ENCODE data around the gene FAF1. TPM values are rescaled to one million over a fixed set of nuclear protein-coding genes. Genes with fewer than 3 reads are reported as not detected.
"Not testable (repeated sequence)": the region's sequence is repeated elsewhere in the genome, so short reads cannot be mapped to it uniquely, and the experiment has no call there.

Gene FAF1
- total and polyA plus RNA-seq, 2 of the 8 experiments (the other 6 are each of a cell fraction or from before 2014, with no cell fraction given), result 10.8 to 65.9 TPM

GRCh38 chr1:50906050-50906449, 54.0 kb downstream of the FAF1 start:
- H4K20me1 ChIP-seq (replicated peaks in 1 of 2; ENCODE audit: control insufficient read depth in 1 of 2, insufficient read depth in 2 of 2, low read length in 2 of 2); H3K79me2 ChIP-seq (ENCODE audit: control insufficient read depth in 1 of 2, insufficient read depth in 2 of 2, low read length in 2 of 2); H3K23ac ChIP-seq (ENCODE audit: insufficient read length); H3K4ac ChIP-seq (replicated peaks; ENCODE audit: insufficient read length, low read depth, low read length); H2BK120ac ChIP-seq (replicated peaks; ENCODE audit: low read depth, low read length); H2AK5ac ChIP-seq (ENCODE audit: low read depth, low read length); H4K8ac ChIP-seq (ENCODE audit: extremely low read depth, insufficient read depth, low read length); H3K27ac ChIP-seq (ENCODE audit: low read depth, low read length); POLR2A ChIA-PET (ENCODE audit: partially characterized antibody); H3K14ac ChIP-seq (ENCODE audit: insufficient read length); H3K4me1 ChIP-seq (replicated peaks in 1 of 4; ENCODE audit: control insufficient read depth in 3 of 4, insufficient read depth in 4 of 4, low read length in 3 of 4); H2AFZ ChIP-seq (ENCODE audit: low read length); H4K5ac ChIP-seq (ENCODE audit: insufficient read length, low read depth, low read length); H3K9me3 ChIP-seq (ENCODE audit: insufficient read depth in 2 of 2, low read depth in 1 of 2, low read length in 1 of 2); H3K27me3 ChIP-seq (replicated peaks in 1 of 4; ENCODE audit: control insufficient read depth in 3 of 4, extremely low read depth in 1 of 4, insufficient read depth in 3 of 4, low read length in 3 of 4); H3K4me3 ChIP-seq (ENCODE audit: extremely low read depth in 1 of 4, insufficient read depth in 2 of 4, low read depth in 3 of 4, low read length in 4 of 4); H3K36me3 ChIP-seq (ENCODE audit: control insufficient read depth in 2 of 4, insufficient read depth in 4 of 4, low read length in 3 of 4); H3K4me2 ChIP-seq (ENCODE audit: insufficient read depth in 1 of 2, low read depth in 2 of 2, low read length in 2 of 2); FAIRE-seq; CTCF ChIA-PET (ENCODE audit: partially characterized antibody); H3K23me2 ChIP-seq (ENCODE audit: low read depth, low read length); H3K56ac ChIP-seq (replicated peaks; ENCODE audit: insufficient read length, low read depth, low read length); H2BK15ac ChIP-seq (ENCODE audit: low read length); DNase-seq (ENCODE audit: low read depth in 1 of 2, low spot score in 2 of 2); H2BK20ac ChIP-seq (ENCODE audit: low read length); H3K79me1 ChIP-seq (ENCODE audit: low read depth, low read length); H3K18ac ChIP-seq (ENCODE audit: extremely low read depth, low read length); H2BK12ac ChIP-seq (ENCODE audit: low read depth, low read length); H3K9ac ChIP-seq (replicated peaks in 1 of 4; ENCODE audit: extremely low read depth in 1 of 4, low read depth in 3 of 4, low read length in 3 of 4); H4K91ac ChIP-seq (replicated peaks; ENCODE audit: insufficient read length, low read length); H2BK5ac ChIP-seq (ENCODE audit: low read depth, low read length): not testable (repeated sequence)
- 67% methylated on average over 1 of the region's 1 CpG; no CpG with 5 or more reads in 1 of the 2 experiments for WGBS, 2 experiments (ENCODE audit: extremely low coverage in 1 of 2, insufficient coverage in 1 of 2, insufficient read length in 1 of 2, insufficient replicate concordance in 2 of 2, low coverage in 1 of 2, low lambda C conversion rate in 2 of 2, missing lambda C conversion rate in 1 of 2)

Data from H1 (cell line).